CD4-positive, alpha-beta T cell treated with Interferon alpha-2 for 1 hour (primary cell): ENCODE results near the gene ATP11A.
"Not testable (repeated sequence)": the region's sequence is repeated elsewhere in the genome, so short reads cannot be mapped to it uniquely, and the experiment has no call there.

ENCODE experiments used
- DNase-seq, 2 donors: peaks; one replicate each; pipeline ENCODE4 v3.0.0-alpha.2; 2020 to 2022

The ATP11A gene

DNA sequence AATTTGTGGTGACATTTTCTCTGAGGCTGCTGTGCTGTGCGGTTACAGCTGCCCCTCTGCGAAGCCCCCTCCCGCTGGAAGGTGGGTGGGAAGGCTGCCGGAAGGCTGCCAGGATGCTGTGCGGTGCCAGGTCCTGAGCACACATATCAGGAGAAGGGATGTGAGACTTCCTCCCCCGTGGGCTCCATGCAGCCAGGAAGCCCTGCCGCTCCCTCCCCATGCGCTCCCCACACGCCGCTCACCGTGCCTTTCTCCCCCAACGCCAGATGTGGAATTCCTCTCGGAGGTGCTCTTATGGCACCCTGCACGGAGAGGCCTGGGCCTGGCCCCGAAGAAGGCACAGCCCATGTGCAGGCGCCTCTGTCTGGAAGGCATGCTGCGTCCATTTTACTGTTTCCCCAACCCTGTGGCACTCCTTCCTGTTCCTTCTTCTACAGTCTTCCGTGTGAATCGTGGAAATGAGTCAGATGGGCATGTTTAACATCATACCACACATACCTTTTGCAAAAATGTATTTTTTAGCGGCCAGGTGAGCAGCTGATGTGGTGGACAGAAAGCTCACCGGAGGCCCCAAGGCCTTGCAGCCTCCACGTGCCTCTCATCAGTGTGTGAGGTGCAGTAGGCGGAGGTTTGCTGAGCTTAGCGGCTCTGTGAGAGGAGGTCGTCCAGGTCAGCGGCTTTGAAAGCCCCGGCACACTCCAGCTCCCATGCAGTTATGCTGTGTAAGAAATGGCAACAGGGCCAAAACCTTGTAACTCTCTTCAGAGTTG lies 88.0 kb downstream of the ATP11A start:
- DNase-seq: no peak

DNA sequence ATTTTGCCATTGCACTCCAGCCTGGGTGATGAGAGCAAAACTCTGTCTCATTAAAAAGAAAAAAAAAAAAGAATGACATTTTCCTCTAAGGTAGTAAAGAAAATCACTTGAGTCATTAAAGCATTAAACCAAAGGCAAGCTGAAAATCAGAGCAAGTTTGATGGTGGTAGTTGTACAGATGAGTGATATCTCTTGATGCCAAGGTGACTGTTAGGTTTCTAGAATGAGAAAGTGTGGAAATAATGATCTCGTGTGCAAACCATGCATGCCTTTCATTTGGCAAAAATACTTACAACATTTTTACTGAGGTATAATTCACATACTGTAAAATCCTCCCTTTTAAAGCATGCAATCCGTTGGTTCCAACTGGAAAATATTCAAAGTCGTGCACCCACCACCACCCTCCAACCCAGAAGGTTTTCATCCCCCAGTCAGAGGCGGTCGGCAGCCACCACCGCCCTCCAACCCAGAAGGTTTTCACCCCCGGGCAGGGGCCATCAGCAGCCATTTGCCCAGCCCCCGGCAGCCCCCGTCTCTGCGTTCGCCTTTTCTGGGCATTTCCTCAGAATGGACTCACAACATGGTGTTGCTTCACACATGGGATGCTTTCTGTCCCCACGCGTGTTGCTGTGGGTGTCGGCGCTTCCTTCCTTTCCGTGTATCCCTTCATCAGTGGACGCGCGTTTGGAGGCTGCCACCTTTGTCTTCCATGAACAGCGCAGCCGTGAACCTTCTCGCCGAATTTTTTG lies 90.2 kb downstream of the ATP11A start:
- DNase-seq: no peak

DNA sequence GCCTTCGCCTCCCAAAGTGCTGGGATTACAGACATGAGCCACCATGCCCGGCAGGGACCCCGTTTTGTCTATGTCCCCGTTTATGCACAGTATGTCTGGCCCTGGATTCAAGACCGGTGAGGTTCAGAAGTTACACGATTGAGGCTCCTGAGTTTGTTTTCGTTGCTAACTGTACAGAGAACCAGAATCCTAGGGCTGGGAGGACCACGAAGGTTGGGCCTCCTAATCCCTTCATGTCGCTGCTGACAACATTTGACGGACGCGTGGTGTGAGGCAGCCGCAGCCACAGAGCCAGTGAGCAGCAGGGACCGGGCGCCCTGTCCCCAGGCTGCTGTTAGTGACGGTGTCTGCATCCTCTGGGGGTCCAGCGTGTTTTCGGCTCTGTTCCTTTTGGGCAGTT lies 91.4 kb downstream of the ATP11A start:
- DNase-seq: no peak

DNA sequence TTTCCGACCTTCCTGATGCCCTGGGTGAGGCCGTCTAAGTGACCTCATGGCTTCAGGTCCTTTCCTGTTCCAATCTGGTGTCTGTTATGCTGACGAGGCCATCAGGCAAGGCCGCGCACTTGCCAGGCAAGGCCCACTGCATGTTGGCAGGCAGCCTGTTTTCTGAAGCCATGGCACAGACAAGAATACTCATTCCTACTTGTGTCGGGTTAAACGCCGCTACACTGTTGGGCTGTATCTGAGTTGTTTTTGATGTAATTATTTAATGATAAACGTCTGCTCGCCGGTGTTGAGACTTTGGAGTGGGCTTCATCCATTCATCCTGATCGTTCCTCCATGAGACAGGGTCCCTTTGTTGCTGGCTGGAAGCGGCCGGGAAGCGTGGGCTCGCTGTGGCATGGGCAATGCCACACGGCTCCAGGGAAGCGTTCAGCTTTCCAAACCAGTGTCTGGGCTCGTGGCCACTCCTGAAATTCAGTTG lies 92.1 kb downstream of the ATP11A start:
- no peak for DNase-seq

DNA sequence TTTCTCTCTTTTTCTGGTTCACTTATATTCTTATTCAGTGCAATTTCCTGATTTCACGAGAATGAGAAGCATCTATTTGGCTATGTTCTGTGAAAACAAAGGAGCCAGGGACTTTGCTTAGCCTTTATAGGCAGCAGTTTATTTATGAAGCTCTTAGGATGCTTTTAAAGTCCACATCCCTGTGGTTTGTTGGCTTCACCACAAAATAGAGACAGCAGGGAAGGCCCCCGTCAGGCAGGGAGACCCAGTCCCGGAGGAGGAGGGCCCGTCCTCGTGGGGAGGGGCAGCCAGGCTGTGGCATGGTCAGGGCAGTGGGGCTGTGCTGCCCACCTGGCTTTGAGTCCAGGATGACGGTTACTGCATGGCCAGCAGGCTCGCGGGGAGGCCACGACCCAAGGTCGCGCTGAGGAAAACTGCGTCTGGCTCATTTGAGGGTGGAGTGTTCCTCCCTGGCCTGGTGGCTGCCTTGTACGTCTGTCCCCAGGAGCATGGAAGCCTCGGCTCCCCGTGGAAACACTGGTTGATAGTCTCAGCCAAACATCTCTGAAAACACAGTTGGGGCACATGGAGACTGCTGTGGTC lies 92.7 kb downstream of the ATP11A start:
- DNase-seq: no peak

DNA sequence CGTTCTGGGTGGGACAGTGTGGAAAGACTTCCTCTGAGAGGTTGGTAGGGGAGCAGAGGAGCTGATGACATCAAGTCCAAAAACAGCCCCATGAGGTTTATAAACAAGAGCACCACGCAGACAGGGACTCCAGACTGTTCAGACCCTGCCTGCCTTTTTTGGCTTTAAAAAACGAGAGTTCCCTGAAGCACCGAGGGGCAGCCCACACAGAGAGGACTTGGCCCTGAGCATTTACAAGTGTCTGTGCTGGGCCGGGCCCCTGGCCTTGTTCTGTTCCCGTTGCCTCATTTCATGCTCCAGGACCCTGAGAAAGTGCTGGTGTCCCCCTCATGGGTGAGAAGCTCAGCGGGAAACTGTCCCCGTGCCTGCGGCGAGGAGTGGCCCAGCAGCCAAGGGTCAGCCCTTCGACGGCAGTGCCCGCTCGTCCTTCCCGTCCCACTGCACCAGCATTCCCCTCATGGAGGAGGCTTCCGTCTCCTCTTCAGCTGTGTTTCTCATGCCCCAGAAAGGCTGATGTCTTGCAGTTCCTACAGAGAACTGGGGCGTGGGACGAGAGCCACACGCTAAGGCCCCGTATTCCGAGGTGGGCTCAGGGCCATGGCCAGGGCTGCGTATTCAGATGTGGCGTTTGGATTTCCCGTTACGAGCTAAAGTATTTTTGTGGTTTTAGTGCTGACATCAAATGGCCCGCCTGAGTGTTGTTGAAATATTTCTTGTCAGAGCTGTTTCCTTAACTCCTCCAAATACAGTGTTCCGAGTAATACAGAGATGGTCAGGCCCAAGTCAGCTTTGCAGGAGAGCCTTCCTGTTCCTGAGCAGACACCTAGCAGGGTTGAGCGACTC lies 93.5 kb downstream of the ATP11A start:
- no peak for DNase-seq

DNA sequence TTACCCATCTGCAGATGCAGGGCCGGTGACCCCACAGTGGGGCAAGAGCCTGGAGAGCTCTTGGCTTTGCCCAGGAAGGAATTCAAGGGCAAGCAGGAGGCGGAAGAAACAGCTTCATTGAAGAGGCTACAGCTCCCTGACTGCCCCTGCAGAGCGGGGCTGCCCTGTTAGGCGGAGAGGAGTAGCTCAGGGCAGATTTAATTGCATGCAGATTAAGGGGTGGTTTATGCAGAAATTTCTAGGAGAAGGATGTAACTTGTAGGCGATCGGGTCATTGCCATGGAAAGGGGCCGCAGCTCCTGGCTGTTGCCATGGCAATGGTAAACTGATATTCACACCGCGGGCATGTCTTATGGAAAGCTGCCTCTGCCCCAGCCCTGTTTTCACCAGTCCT lies 94.1 kb downstream of the ATP11A start:
- DNase-seq: no peak

DNA sequence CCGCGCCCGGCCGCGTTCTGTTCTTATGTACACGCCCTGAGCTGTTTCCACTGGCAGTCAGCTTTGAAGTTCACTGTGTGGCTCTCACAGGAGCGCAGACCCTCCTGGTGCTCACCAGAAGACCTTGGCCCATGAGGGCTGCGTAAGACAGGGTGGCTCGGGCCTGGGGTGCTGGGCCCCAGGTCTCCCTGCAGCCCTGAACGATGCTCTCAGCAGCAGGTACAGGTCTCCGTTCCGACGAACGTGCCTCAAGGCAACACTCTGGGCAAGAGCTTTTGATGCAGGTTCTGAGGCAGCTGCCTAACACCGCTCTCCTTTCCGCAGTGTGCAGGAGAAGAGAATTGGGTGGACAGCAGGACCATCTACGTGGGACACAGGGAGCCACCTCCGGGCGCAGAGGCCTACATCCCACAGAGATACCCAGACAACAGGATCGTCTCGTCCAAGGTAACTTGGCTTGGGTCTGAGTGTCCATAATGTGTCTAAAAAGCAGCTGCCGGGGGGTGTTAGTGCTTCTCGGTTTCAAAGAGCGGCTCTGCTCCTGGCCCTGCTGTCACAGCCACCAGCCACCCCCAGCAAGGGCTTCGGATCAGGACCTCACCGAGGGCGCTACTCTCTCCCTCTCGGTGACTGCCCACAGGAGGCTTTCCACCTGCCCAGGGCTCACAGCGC lies 95.1 kb downstream of the ATP11A start:
- DNase-seq: no peak

DNA sequence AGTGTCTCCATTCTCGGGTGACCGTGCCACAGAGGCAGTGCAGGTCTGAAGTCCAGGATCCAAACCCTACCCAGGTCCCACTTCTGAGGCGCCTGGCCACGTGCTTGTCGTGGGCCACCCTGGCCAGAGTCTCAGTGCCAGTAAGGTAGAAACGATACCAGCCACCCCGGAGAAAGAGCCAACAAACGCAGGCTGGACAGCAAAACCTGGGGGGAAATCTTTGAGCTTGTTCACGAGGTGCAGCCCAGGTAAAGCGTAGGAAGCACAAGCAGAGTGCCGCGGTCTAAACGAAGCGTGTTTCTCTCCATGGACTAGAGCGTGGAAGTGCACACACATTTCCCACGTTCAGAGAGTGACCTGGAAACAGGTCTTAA lies 95.6 kb downstream of the ATP11A start:
- no peak for DNase-seq

DNA sequence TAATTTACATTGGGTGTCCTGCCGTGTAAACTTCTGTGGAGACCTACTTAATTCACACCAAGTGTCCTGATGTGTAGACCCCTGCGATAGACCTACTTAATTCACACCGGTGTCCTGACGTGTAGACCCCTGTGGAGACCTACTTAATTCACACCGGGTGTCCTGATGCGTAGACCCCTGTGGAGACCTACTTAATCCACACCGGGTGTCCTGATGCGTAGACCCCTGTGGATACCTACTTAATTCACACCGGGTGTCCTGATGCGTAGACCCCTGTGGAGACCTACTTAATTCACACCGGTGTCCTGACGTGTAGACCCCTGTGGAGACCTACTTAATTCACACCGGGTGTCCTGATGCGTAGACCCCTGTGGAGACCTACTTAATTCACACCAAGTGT lies 97.0 kb downstream of the ATP11A start:
- DNase-seq: not testable (repeated sequence)

DNA sequence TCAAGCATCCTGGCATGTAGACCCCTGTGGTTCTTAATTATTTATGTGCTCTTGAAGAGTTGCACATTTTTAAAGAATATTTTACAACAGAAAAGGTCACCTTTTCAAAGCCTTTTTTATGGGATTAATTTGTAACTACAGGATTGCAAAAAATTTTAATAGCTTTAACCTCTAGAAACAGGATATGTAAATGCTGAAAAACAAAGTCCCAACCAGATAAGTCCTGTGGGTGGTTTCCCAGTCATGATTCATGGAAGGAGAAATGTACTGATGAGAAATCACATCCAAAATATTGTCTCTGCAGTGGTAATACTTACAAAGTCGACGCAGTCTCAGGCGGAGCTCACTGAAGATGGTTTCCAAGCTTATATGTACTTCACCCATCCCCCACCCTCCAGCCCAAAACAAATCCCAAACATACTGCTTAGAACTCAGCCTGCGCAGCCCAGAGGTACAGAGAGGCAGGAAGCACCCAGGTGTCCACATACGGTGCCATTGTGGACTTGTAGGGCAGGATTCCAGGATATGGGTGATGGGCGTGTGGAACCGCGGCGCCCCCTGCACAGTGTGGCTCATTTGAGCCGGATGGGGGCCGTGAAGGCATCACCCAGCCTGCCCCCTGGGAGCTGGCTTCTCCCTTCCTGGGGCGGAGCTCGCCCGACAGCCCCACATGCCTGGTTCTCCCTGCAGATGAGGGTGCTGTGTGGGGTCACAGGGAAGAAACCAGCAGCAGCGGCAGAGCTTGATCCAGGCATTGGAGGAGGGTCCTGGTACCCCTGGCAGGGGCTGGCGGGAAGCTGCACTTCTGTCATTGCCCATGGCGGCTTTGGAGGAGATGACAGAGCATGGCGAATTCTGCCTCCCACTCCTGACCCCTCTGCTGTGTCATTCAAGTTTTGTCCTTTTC lies 101.2 kb downstream of the ATP11A start:
- DNase-seq: no peak

DNA sequence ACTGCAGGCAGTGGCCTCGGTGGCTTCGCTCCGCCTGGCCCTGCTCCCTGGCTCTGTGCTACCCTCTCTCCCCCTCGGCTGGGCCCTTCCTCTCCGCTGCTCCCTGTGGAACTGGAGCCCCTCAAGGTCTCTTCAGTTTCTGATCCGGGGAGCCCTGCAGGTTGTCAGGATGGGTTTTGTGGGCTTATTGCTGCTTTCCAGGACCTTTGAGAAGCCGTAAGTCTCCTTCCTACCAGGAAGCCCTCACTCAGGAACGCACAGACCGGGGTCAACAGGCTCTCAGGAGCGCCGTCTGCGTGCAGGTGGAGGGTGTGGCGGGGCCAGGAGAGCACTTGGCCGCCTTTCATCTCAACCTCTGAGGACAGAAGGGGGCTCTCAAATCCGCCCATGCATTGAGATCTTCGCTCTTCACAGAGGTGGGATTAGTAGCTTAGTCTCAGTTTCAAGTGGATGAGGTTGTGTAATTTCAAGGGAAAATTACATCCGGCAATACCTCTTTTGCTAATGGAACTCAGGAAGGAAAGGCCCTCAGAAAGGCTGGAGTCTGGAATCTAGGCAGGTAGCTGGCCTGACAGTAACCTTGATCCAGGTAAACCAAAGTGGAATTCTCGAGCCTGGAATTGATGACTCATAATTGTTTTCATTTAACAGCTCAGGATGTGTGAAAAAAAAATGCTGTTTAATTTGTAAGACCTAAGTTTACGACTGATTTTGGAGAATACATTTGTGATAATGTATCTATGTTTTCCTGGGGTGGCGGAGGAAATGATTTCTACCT lies 102.0 kb downstream of the ATP11A start:
- no peak for DNase-seq

DNA sequence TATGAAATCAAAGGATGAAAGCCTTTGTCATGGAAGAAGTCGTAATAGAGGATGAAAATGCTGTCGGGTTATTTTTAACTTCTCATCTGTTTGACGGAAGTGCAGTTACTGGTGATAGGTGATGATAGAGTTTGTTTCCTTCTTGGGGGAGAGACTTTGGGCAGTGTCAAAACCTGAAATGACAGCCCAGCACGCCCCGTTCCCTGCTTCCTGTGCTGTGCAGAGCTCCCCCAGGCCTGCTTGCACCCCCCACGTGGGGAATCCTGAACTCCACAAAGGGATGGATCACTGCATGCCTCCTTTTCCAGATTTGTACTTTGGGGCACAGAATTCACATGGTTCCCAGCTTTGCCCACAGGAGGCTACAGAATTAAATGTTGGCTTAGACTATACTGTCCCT lies 102.7 kb downstream of the ATP11A start:
- no peak for DNase-seq

DNA sequence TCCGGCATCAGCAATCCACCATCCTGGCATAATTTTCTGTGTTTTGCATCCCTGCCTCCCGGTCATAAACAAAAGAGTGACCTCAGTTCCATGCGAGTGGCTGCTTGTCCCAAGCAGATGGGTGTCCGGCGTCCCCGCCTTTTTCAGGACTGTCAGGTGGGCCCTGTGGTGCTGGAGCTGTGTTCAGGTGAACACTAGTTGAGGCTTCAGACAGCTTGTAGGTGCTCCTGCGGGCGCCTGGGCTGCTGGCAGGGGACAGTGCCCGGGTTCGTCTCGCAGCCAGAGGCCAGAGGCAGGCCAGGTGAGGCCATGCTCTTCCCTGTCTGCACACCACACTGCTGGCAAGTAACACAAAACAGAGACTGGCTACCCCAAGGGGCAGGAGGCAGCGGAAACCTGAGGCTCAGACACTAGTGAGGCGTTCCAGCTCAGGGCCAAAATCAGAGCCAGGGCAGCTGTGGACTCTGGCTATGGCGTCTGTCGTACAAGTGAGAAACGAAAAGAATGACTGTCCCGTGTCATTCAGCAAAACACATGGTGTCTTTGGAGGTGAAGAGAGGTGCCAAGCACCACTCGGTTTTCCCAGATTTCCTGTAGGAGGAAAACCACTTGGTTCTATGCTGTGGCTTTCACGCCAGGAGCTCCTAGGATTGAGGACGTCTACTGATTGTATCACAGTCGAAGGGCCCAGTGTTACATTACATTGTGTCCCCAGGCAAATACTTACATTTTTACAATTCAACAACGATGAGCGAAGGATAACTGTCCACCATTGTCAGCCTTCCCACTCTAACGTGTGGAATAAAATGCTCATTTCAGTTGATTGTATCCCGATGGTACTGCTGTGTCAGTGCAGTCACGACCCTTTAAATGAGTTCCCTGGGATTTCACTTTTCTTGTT lies 104.0 kb downstream of the ATP11A start:
- no peak for DNase-seq

DNA sequence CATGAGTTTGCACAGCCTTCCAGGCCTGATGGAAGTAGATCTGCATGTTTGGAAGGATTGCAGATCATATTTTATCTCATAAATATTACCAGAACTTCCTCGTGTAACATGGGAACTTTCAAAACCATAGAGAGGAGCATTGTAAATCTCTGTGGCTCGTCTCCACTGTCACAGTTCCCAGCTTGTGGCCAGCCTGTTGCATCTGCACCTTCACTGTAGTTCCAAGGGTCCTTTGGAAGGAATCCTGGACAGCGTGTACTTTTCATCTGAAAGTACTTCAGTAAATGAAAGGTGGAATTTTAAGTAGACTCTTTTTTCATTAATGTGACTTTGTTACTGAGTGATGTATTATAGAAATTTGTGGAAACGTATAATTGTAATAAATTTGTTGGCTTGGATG lies 105.4 kb downstream of the ATP11A start:
- DNase-seq: no peak

DNA sequence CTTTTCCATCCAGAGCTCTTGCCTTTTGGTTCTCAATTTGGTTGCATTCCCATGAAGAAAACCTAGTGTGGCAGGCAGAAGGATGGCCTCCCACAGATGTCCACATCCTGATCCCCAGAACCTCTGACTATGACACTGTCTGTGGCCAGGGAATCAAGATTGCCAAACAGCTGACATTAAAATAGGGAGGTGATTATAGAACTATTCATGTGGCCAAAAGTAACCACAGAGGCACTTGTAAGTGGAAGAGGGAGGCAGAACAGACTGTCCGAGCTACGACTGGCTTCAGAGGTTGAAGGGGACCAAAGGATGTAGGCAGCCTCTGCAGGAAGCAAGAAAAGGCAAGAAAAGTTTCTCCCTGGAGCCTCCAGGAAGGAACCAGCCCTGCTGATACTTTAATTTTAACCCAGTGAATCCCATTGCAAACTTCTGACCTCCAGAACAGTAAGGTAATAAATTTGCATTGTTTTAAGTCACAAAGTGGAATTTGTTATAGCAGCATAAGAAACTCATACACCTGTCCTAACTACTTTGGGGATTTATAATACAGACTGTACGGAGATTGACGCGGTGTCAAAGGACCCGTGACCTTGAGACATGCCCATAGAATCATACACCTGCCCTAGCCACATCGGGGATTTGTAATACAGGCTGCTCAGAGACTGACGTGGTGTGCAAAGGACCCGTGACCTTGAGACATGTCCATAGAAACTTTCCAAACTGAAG lies 106.5 kb downstream of the ATP11A start:
- DNase-seq: no peak

DNA sequence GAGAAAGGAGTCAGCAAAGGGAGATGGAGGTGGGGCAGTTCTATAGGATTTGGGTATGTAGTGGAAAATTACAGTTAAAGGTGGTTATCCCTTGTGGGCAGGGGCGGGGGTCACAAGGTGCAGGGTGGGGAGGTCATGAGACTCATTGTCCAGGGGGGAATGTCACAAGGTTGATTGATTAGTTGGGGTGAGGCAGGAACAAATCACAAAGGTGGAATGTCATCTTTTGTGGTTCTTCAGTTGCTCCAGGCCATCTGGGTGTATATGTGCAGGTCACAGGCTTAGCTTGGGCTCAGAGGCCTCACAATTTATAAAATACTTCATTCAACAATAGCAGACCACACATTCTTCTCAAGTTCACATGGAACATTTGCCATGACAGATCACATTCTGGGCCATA lies 109.6 kb downstream of the ATP11A start:
- DNase-seq: no peak

DNA sequence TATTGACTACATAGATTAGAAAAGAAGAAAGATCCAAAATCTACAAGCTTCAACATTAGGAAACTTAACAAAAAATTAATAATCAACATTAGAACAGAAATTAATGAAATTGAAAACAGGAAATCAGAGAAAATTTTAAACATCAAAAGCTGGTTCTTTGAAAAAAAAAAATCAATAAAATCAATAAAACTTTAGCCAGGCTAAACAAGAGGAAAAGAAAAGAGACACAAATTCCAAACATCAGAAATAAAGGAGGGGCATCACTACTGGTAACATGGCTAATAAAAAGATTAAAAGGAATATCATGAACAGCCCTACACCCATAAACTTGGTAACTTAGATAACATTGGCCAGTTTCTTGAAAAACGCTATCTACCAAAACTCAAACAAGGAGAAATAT lies 110.2 kb downstream of the ATP11A start:
- no peak for DNase-seq

DNA sequence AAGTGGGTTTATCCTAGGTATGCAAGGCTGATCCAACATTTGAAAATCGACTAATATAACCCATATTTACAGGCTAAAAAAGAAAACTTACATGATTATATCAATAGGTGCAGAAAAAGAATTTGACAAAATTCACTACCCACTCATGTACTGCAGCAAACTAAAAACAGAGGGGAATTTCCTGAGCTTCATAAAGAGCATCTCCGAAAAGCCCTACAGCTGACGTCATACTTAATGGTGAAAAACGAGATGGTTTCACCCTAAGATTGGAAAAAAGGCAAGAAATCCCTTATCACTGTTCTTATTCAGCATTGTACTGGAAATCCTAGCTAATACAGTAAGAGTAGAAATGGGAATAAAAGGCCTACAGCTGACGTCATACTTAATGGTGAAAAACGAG lies 111.0 kb downstream of the ATP11A start:
- not testable (repeated sequence) for DNase-seq
